H1 (cell line): Measurements from ENCODE around the gene POMT2. TPM values are rescaled to one million over a fixed set of nuclear protein-coding genes. Genes with fewer than 3 reads are reported as not detected.

Experiments used
- CTCF ChIA-PET: fragments of 300-600 bp; sonication (Branson Sonifier 250); formaldehyde crosslinking; loops from one replicate; lab custom pipeline; 2021; ENCODE audit not compliant: partially characterized antibody; lab: Charles Lee
- POLR2A ChIA-PET: fragments of 300-600 bp; sonication (Branson Sonifier 250); formaldehyde crosslinking; loops from one replicate; lab custom pipeline; 2021; ENCODE audit warnings: inconsistent platforms; ENCODE audit not compliant: partially characterized antibody; lab: Charles Lee
- DNase-seq, 2 experiments: peaks; one replicate each; pipeline versions ENCODE4 v3.0.0 to v3.0.0-alpha.2; 2010 to 2022; ENCODE audit warnings: low spot score in 2 of 2, low read depth in 1 of 2, mixed read lengths in 1 of 2
- FAIRE-seq: peaks from 2 replicates; lab custom pipeline; 2011; peaks lifted over from hg19 to GRCh38; lab: Jason Lieb, UNC
- H2AFZ ChIP-seq: 2 replicates; pipeline ENCODE4 v1.8.1; 2012; ENCODE audit warnings: low read length, inconsistent platforms
- H2AK5ac ChIP-seq: 2 replicates; pipeline ENCODE4 v1.6.1; 2013; ENCODE audit warnings: low read depth, low read length
- H2BK120ac ChIP-seq: replicated peaks from 2 replicates; pipeline ENCODE3; 2013; ENCODE audit warnings: low read depth, low read length, inconsistent platforms
- H2BK12ac ChIP-seq: 2 replicates; pipeline ENCODE4 v1.6.1; 2013; ENCODE audit warnings: low read depth, low read length
- H2BK15ac ChIP-seq: 2 replicates; pipeline ENCODE4 v1.6.1; 2013; ENCODE audit warnings: low read length
- H2BK20ac ChIP-seq: 2 replicates; pipeline ENCODE4 v1.6.1; 2013; ENCODE audit warnings: low read length
- H2BK5ac ChIP-seq: 2 replicates; pipeline ENCODE4 v1.6.1; 2013; ENCODE audit warnings: low read depth, low read length
- H3K14ac ChIP-seq: 2 replicates; pipeline ENCODE4 v1.6.1; 2013; ENCODE audit warnings: inconsistent platforms; ENCODE audit not compliant: insufficient read length
- H3K18ac ChIP-seq: 2 replicates; pipeline ENCODE4 v1.6.1; 2013; ENCODE audit warnings: low read length; ENCODE audit errors: extremely low read depth
- H3K23ac ChIP-seq: 2 replicates; pipeline ENCODE4 v1.6.1; 2013; ENCODE audit warnings: inconsistent platforms; ENCODE audit not compliant: insufficient read length
- H3K23me2 ChIP-seq: 2 replicates; pipeline ENCODE4 v1.6.1; 2013; ENCODE audit warnings: low read depth, low read length
- H3K27ac ChIP-seq: 2 replicates; pipeline ENCODE4 v1.6.1; 2011; ENCODE audit warnings: low read depth, low read length, inconsistent platforms
- H3K27me3 ChIP-seq, 4 experiments: replicated peaks in 1 of 4; 1 replicate in 1 of 4; 2 replicates in 3 of 4; pipeline versions ENCODE4 v1.6.1 to v1.8.1; 2011 to 2013; ENCODE audit warnings: low read length in 3 of 4, mild to moderate bottlenecking in 3 of 4, inconsistent platforms in 2 of 4, mixed read lengths in 2 of 4, moderate library complexity in 1 of 4; ENCODE audit not compliant: control insufficient read depth in 3 of 4, insufficient read depth in 3 of 4; ENCODE audit errors: extremely low read depth in 1 of 4
- H3K36me3 ChIP-seq, 4 experiments: 2 replicates each; pipeline versions ENCODE4 v1.6.1 to v1.8.1; 2011 to 2013; ENCODE audit warnings: mild to moderate bottlenecking in 4 of 4, low read length in 3 of 4, moderate library complexity in 2 of 4, control low read depth in 1 of 4, inconsistent platforms in 1 of 4; ENCODE audit not compliant: insufficient read depth in 4 of 4, control insufficient read depth in 2 of 4
- H3K4ac ChIP-seq: replicated peaks from 2 replicates; pipeline ENCODE3; 2013; ENCODE audit warnings: low read length, low read depth, mixed read lengths, inconsistent platforms; ENCODE audit not compliant: insufficient read length
- H3K4me1 ChIP-seq, 4 experiments: replicated peaks in 1 of 4; 1 replicate in 1 of 4; 2 replicates in 3 of 4; pipeline versions ENCODE4 v1.6.1 to v1.8.1; 2011 to 2013; ENCODE audit warnings: low read length in 3 of 4, inconsistent platforms in 2 of 4, mixed read lengths in 1 of 4; ENCODE audit not compliant: insufficient read depth in 4 of 4, control insufficient read depth in 3 of 4
- H3K4me2 ChIP-seq, 2 experiments: 2 replicates each; pipeline versions ENCODE4 v1.6.1 to v1.8.1; 2011 to 2013; ENCODE audit warnings: low read depth in 2 of 2, low read length in 2 of 2, control low read depth in 1 of 2, inconsistent platforms in 1 of 2, mild to moderate bottlenecking in 1 of 2; ENCODE audit not compliant: insufficient read depth in 1 of 2
- H3K4me3 ChIP-seq, 4 experiments: fragments of 200-600, 300-600 bp in 1 of 4; sonication (generic), shearing (Covaris generic), sonication (Bioruptor Twin) in 1 of 4; 2 replicates each; pipeline versions ENCODE4 v1.5.1 to v1.8.1; 2011 to 2016; ENCODE audit warnings: low read length in 4 of 4, low read depth in 3 of 4, control low read depth in 2 of 4, inconsistent platforms in 2 of 4, mild to moderate bottlenecking in 2 of 4, mixed read lengths in 1 of 4, moderate library complexity in 1 of 4; ENCODE audit not compliant: insufficient read depth in 2 of 4; ENCODE audit errors: extremely low read depth in 1 of 4
- H3K56ac ChIP-seq: replicated peaks from 2 replicates; pipeline ENCODE3; 2013; ENCODE audit warnings: low read depth, mild to moderate bottlenecking, mixed read lengths, low read length, inconsistent platforms; ENCODE audit not compliant: insufficient read length
- H3K79me1 ChIP-seq: 2 replicates; pipeline ENCODE4 v1.6.1; 2013; ENCODE audit warnings: low read depth, low read length, control low read depth
- H3K79me2 ChIP-seq, 2 experiments: 2 replicates each; pipeline versions ENCODE4 v1.6.1 to v1.8.1; 2012 to 2013; ENCODE audit warnings: low read length in 2 of 2, mild to moderate bottlenecking in 2 of 2, inconsistent platforms in 1 of 2; ENCODE audit not compliant: insufficient read depth in 2 of 2, control insufficient read depth in 1 of 2
- H3K9ac ChIP-seq, 4 experiments: replicated peaks in 1 of 4; 1 replicate in 1 of 4; 2 replicates in 3 of 4; pipeline versions ENCODE4 v1.6.1 to v1.8.1; 2011 to 2013; ENCODE audit warnings: low read depth in 3 of 4, low read length in 3 of 4, control low read depth in 2 of 4, mild to moderate bottlenecking in 2 of 4, moderate library complexity in 2 of 4, inconsistent platforms in 1 of 4; ENCODE audit errors: extremely low read depth in 1 of 4
- H3K9me3 ChIP-seq, 2 experiments: 2 replicates each; pipeline versions ENCODE4 v1.6.1 to v1.8.1; 2012 to 2013; ENCODE audit warnings: mild to moderate bottlenecking in 2 of 2, moderate library complexity in 2 of 2, control low read depth in 1 of 2, inconsistent platforms in 1 of 2, low read depth in 1 of 2, low read length in 1 of 2, mixed read lengths in 1 of 2; ENCODE audit not compliant: insufficient read depth in 2 of 2
- H4K20me1 ChIP-seq, 2 experiments: replicated peaks in 1 of 2; 2 replicates each; pipeline versions ENCODE3 to v1.8.1; 2011 to 2013; ENCODE audit warnings: inconsistent platforms in 2 of 2, low read length in 2 of 2, mild to moderate bottlenecking in 1 of 2; ENCODE audit not compliant: insufficient read depth in 2 of 2, control insufficient read depth in 1 of 2
- H4K5ac ChIP-seq: 2 replicates; pipeline ENCODE4 v1.6.1; 2013; ENCODE audit warnings: low read length, low read depth, mixed read lengths, inconsistent platforms; ENCODE audit not compliant: insufficient read length
- H4K8ac ChIP-seq: 2 replicates; pipeline ENCODE4 v1.8.0; 2013; ENCODE audit warnings: mild to moderate bottlenecking, moderate library complexity, low read length, inconsistent platforms; ENCODE audit not compliant: insufficient read depth; ENCODE audit errors: extremely low read depth
- H4K91ac ChIP-seq: replicated peaks from 2 replicates; pipeline ENCODE3; 2013; ENCODE audit warnings: low read length, mixed read lengths, inconsistent platforms; ENCODE audit not compliant: insufficient read length
- CBX8 ChIP-seq: fragments of 300-800, 300-1000 bp; sonication (generic); IDR thresholded peaks from 2 replicates; pipeline ENCODE4 v1.7.1; 2016; ENCODE audit warnings: low read depth, low read length, borderline replicate concordance
- FOSL1 ChIP-seq: IDR thresholded peaks from 2 replicates; pipeline ENCODE4 v1.6.1; 2011; ENCODE audit warnings: mild to moderate bottlenecking, low read depth, low read length, moderate library complexity; ENCODE audit not compliant: insufficient read depth
- JUND ChIP-seq: IDR thresholded peaks from 2 replicates; pipeline ENCODE4 v1.6.1; 2011; ENCODE audit warnings: mild to moderate bottlenecking, improper control_type of control experiment, low read length
- NANOG ChIP-seq: IDR thresholded peaks from 2 replicates; pipeline ENCODE4 v1.6.1; 2011; ENCODE audit warnings: low read length, low read depth, mild to moderate bottlenecking, inconsistent platforms; ENCODE audit not compliant: insufficient read depth, poor library complexity, severe bottlenecking
- PHF8 ChIP-seq: fragments of 200-600 bp; sonication (generic); conservative IDR thresholded peaks from 2 replicates; pipeline ENCODE4 v1.7.1; 2012; ENCODE audit warnings: low read depth, mild to moderate bottlenecking, inconsistent platforms, low read length, moderate library complexity
- RXRA ChIP-seq: IDR thresholded peaks from 2 replicates; pipeline ENCODE4 v1.6.1; 2011; ENCODE audit warnings: low read depth, mild to moderate bottlenecking, low read length, moderate library complexity; ENCODE audit not compliant: insufficient read depth
- SP4 ChIP-seq: IDR thresholded peaks from 2 replicates; pipeline ENCODE4 v1.6.1; 2012; ENCODE audit warnings: low read length, inconsistent platforms
- TAF1 ChIP-seq: IDR thresholded peaks from 2 replicates; pipeline ENCODE4 v1.6.1; 2011; ENCODE audit warnings: mild to moderate bottlenecking, low read depth, low read length
- YY1 ChIP-seq: IDR thresholded peaks from 2 replicates; pipeline ENCODE4 v1.6.1; 2011; ENCODE audit warnings: low read depth, mild to moderate bottlenecking, low read length
- WGBS, 2 experiments: shearing (Covaris generic) in 1 of 2; methylation state at CpG; one replicate each; pipeline versions ENCODE4 v1.1.6 to v1.1.7; 2013 to 2015; ENCODE audit warnings: low lambda C conversion rate in 2 of 2, mixed read lengths in 2 of 2, inconsistent platforms in 1 of 2, low coverage in 1 of 2, missing lambda C conversion rate in 1 of 2; ENCODE audit not compliant: insufficient replicate concordance in 2 of 2, insufficient coverage in 1 of 2, insufficient read length in 1 of 2; ENCODE audit errors: extremely low coverage in 1 of 2, missing lambda C conversion rate in 1 of 2; 5-methylcytosine and 5-hydroxymethylcytosine counted together
- polyA plus RNA-seq, 7 experiments: library from polyadenylated mRNA; depleted of rRNA in 3 of 7; stranded (reverse) in 5 of 7; unstranded in 2 of 7; fragments of >200 nt in 5 of 7; fragments of 200-250 nt in 2 of 7; gene quantifications; 1 replicate in 5 of 7; 2 replicates in 1 of 7; 4 replicates in 1 of 7; pipeline versions ENCODE4 v1.2.1 to v1.2.3, GENCODE V29; 2011 to 2013; ENCODE audit warnings: missing spikeins in 2 of 7, mixed read lengths in 2 of 7
- total RNA-seq: library from RNA; stranded (reverse); fragmentation: NEBNext Ultra II Directional; extraction: Animal tissue kit (Norgen Biotek cat#: 25700); gene quantifications from 2 replicates; pipeline ENCODE4 v1.2.1, GENCODE V29; 2021
- TF ChIP-seq, protein P1 (sequence below): IDR thresholded peaks from 2 replicates; pipeline ENCODE4 v1.6.1; 2011; ENCODE audit warnings: low read depth, mild to moderate bottlenecking, low read length; ENCODE audit not compliant: insufficient read depth
- TF ChIP-seq, protein P2 (sequence below): IDR thresholded peaks from 2 replicates; pipeline ENCODE4 v1.6.1; 2011; ENCODE audit warnings: low read length, improper control_type of control experiment

The POMT2 gene
- total and polyA plus RNA-seq, 2 of the 8 experiments (the other 6 are each of a cell fraction or from before 2014, with no cell fraction given) = 20.8 to 44.9 TPM

DNA sequence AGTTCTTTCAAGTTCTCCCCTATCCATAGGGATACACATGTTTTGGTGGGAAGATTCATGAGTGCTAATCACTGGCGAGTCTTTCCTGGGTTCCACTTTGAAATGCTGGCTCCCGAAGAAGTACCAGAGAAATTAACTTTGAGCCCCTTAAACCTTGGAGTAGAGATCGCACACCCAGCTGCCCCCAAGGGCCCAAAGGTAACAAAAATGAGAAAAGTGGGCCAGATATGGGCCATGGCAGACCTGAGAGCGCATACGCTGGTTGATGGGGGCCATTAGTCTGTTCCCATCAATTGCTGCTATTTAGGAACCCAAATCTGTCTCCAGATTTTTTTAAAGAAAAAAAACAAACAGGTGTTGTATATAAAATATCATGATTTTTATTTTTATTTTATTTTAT lies 2.3 kb upstream of the POMT2 start:
- H3K4ac ChIP-seq = no peak overlapping the region
- H2BK20ac ChIP-seq = no peak overlapping the region
- H3K9ac ChIP-seq = no peak overlapping the region
- ChIA-PET CTCF (interaction anchor here (1.1 to 5.3 kb wide), 2 partner anchors 7 to 77 kb away, joined by 3 to 40 read pairs; no protein-coding TSS in a partner anchor), POLR2A (interaction anchor here (0.6 to 2.2 kb wide), 3 partner anchors 11 to 282 kb away, joined by 3 to 7 read pairs (median 3); no protein-coding TSS in a partner anchor)
- H3K4me3 ChIP-seq = no peak overlapping the region
- H2AK5ac ChIP-seq = no peak overlapping the region
- no peak overlapping the region for H4K91ac ChIP-seq
- peaks cover 5% of the 10 kb centered on the region for H3K23me2 ChIP-seq
- peaks cover 6% of the 10 kb centered on the region; the same call in 1 of the 2 replicates for H3K79me1 ChIP-seq
- no peak for DNase-seq
- no peak overlapping the region for H3K23ac ChIP-seq
- H3K27me3 ChIP-seq = no peaks in the 10 kb centered on the region
- H2BK5ac ChIP-seq = no peak overlapping the region
- H3K79me2 ChIP-seq = peaks cover 0 to 18% of the 10 kb centered on the region in 2 experiments; a peak in 2 of 4 replicates
- TF ChIP-seq, protein P1, sequence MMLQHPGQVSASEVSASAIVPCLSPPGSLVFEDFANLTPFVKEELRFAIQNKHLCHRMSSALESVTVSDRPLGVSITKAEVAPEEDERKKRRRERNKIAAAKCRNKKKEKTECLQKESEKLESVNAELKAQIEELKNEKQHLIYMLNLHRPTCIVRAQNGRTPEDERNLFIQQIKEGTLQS = no peak
- TF ChIP-seq TAF1 (no peak), RXRA (no peak), JUND (no peak), CBX8 (no peak), YY1 (no peak), NANOG (no peak), SP4 (no peak), FOSL1 (no peak), PHF8 (no peak)
- TF ChIP-seq, protein P2, sequence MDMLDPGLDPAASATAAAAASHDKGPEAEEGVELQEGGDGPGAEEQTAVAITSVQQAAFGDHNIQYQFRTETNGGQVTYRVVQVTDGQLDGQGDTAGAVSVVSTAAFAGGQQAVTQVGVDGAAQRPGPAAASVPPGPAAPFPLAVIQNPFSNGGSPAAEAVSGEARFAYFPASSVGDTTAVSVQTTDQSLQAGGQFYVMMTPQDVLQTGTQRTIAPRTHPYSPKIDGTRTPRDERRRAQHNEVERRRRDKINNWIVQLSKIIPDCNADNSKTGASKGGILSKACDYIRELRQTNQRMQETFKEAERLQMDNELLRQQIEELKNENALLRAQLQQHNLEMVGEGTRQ = no peak
- H3K36me3 ChIP-seq = no peaks in the 10 kb centered on the region
- no peaks in the 10 kb centered on the region for H4K20me1 ChIP-seq
- WGBS, 2 experiments = 93% methylated on average over 5 of the region's 5 CpGs; no CpG with 5 or more reads in 1 of the 2 experiments
- H2AFZ ChIP-seq = no peak overlapping the region
- H3K56ac ChIP-seq = no peak overlapping the region
- no peaks in the 10 kb centered on the region for H3K9me3 ChIP-seq
- H3K4me2 ChIP-seq = peak overlapping the region in 1 of 2 experiments; percentile 74; a peak in 1 of 4 replicates
- H3K14ac ChIP-seq = no peak overlapping the region
- no peak overlapping the region for H4K5ac ChIP-seq
- H3K18ac ChIP-seq = no peak overlapping the region
- H2BK12ac ChIP-seq = no peak overlapping the region
- no peak for FAIRE-seq
- no peak overlapping the region for H3K27ac ChIP-seq
- H2BK120ac ChIP-seq = no peak overlapping the region
- H3K4me1 ChIP-seq = peaks cover 4 to 18% (median 8%) of the 10 kb centered on the region in 4 experiments; a peak in 6 of 7 replicates
- H4K8ac ChIP-seq = no peak overlapping the region; the same call in 1 of the 2 replicates
- no peak overlapping the region for H2BK15ac ChIP-seq
